Trophoblast cell (in vitro differentiated cells and primary cell): ENCODE measurements around the gene DGKB.

Experiments used
- DNase-seq, 2 donors: peaks; one replicate each; pipeline ENCODE4 v3.0.0-alpha.2; 2016
- H2AFZ ChIP-seq: 2 replicates; pipeline ENCODE4 v1.6.1; 2013; ENCODE audit warnings: low read length, moderate library complexity, mild to moderate bottlenecking; ENCODE audit not compliant: insufficient read depth, poor library complexity
- H2AK5ac ChIP-seq: 2 replicates; pipeline ENCODE4 v1.6.1; 2013; ENCODE audit warnings: mild to moderate bottlenecking, low read length
- H2BK120ac ChIP-seq: 2 replicates; pipeline ENCODE4 v1.6.1; 2013; ENCODE audit warnings: low read length, mild to moderate bottlenecking, moderate library complexity; ENCODE audit not compliant: insufficient read depth, poor library complexity
- H2BK12ac ChIP-seq: 2 replicates; pipeline ENCODE4 v1.6.1; 2013; ENCODE audit warnings: mild to moderate bottlenecking, low read length, moderate library complexity
- H2BK5ac ChIP-seq: 2 replicates; pipeline ENCODE4 v1.6.1; 2013; ENCODE audit warnings: low read length, low read depth, moderate library complexity, mild to moderate bottlenecking; ENCODE audit not compliant: poor library complexity
- H3K14ac ChIP-seq: 2 replicates; pipeline ENCODE4 v1.6.1; 2013; ENCODE audit warnings: mild to moderate bottlenecking, low read length
- H3K18ac ChIP-seq: 2 replicates; pipeline ENCODE4 v1.6.1; 2013; ENCODE audit warnings: mild to moderate bottlenecking, low read length
- H3K23ac ChIP-seq: 2 replicates; pipeline ENCODE4 v1.6.1; 2013; ENCODE audit warnings: low read length
- H3K27ac ChIP-seq: 2 replicates; pipeline ENCODE4 v1.5.1; 2013; ENCODE audit warnings: low read depth, mild to moderate bottlenecking, inconsistent platforms, low read length, moderate library complexity
- H3K27me3 ChIP-seq: 2 replicates; pipeline ENCODE4 v1.6.1; 2013; ENCODE audit warnings: inconsistent platforms, mild to moderate bottlenecking, low read length, moderate library complexity; ENCODE audit not compliant: insufficient read depth
- H3K36me3 ChIP-seq, 2 experiments: 1 replicate in 1 of 2; 2 replicates in 1 of 2; pipeline ENCODE4 v1.6.1; 2013; ENCODE audit warnings: low read length in 2 of 2, mild to moderate bottlenecking in 2 of 2, moderate library complexity in 1 of 2; ENCODE audit not compliant: insufficient read depth in 2 of 2, control insufficient read depth in 1 of 2
- H3K4ac ChIP-seq: 2 replicates; pipeline ENCODE4 v1.6.1; 2013; ENCODE audit warnings: low read depth, mild to moderate bottlenecking, low read length, moderate library complexity
- H3K4me1 ChIP-seq, 2 experiments: 1 replicate in 1 of 2; 2 replicates in 1 of 2; pipeline ENCODE4 v1.6.1; 2013; ENCODE audit warnings: low read length in 2 of 2, mild to moderate bottlenecking in 2 of 2, moderate library complexity in 1 of 2; ENCODE audit not compliant: insufficient read depth in 2 of 2, control insufficient read depth in 1 of 2
- H3K4me2 ChIP-seq: 2 replicates; pipeline ENCODE4 v1.6.1; 2013; ENCODE audit warnings: inconsistent platforms, mild to moderate bottlenecking, low read length, moderate library complexity
- H3K4me3 ChIP-seq: 2 replicates; pipeline ENCODE4 v1.5.1; 2013; ENCODE audit warnings: mild to moderate bottlenecking, low read depth, low read length, inconsistent platforms
- H3K79me1 ChIP-seq: one replicate; pipeline ENCODE4 v1.6.1; 2013; ENCODE audit warnings: low read length
- H3K79me2 ChIP-seq: 2 replicates; pipeline ENCODE4 v1.6.1; 2013; ENCODE audit warnings: low read length, mild to moderate bottlenecking; ENCODE audit not compliant: control insufficient read depth, insufficient read depth, poor library complexity
- H3K9ac ChIP-seq: 2 replicates; pipeline ENCODE4 v1.6.1; 2013; ENCODE audit warnings: mild to moderate bottlenecking, low read length
- H3K9me3 ChIP-seq: 2 replicates; pipeline ENCODE4 v1.6.1; 2013; ENCODE audit warnings: low read depth, mild to moderate bottlenecking, control low read depth, inconsistent platforms, low read length; ENCODE audit not compliant: insufficient read depth
- H4K12ac ChIP-seq: 2 replicates; pipeline ENCODE4 v1.6.1; 2013; ENCODE audit warnings: low read depth, mild to moderate bottlenecking, low read length, moderate library complexity
- H4K8ac ChIP-seq: 2 replicates; pipeline ENCODE4 v1.6.1; 2013; ENCODE audit warnings: low read depth, mild to moderate bottlenecking, low read length, moderate library complexity
- H4K91ac ChIP-seq: one replicate; pipeline ENCODE4 v1.6.1; 2013; ENCODE audit warnings: low read depth, mild to moderate bottlenecking, low read length, moderate library complexity
- WGBS: extraction: QIAGEN DNeasy Blood & Tissue Kit; methylation state at CpG from one replicate; pipeline ENCODE4 v1.1.7; 2013; ENCODE audit warnings: missing lambda C conversion rate; ENCODE audit not compliant: insufficient read length, insufficient coverage; ENCODE audit errors: extremely low coverage; 5-methylcytosine and 5-hydroxymethylcytosine counted together

The DGKB gene

GRCh38 chr7:14850039-14850438, 52.5 kb downstream of the DGKB start:
- 100% methylated on average over 2 of the region's 2 CpGs for WGBS
- Histone ChIP-seq H3K23ac (no peak overlapping the region), H3K79me1 (no peaks in the 10 kb centered on the region)

GRCh38 chr7:14846405-14846804, 56.1 kb downstream of the DGKB start:
- H2BK12ac ChIP-seq: no peak overlapping the region
- H3K4me2 ChIP-seq: no peak overlapping the region
- H3K27me3 ChIP-seq: no peaks in the 10 kb centered on the region
- no peak for DNase-seq
- H3K18ac ChIP-seq: no peak overlapping the region
- no peak overlapping the region for H3K4ac ChIP-seq
- H3K4me1 ChIP-seq: no peaks in the 10 kb centered on the region
- H4K12ac ChIP-seq: no peak overlapping the region
- no peaks in the 10 kb centered on the region for H3K79me1 ChIP-seq
- H3K9ac ChIP-seq: no peak overlapping the region
- H3K14ac ChIP-seq: no peak overlapping the region
- no peaks in the 10 kb centered on the region for H3K9me3 ChIP-seq
- no peak overlapping the region for H2AK5ac ChIP-seq
- no peak overlapping the region for H2BK5ac ChIP-seq
- no peaks in the 10 kb centered on the region for H3K79me2 ChIP-seq
- no peak overlapping the region for H3K27ac ChIP-seq
- no peak overlapping the region for H4K8ac ChIP-seq
- H3K36me3 ChIP-seq: no peaks in the 10 kb centered on the region
- no CpG with 5 or more reads among the region's 4 CpGs for WGBS
- H2BK120ac ChIP-seq: no peak overlapping the region
- no peak overlapping the region for H3K4me3 ChIP-seq
- H4K91ac ChIP-seq: no peak overlapping the region
- no peak overlapping the region for H3K23ac ChIP-seq
- H2AFZ ChIP-seq: no peak overlapping the region

More at GRCh38 chr7:14850039-14850438, 52.5 kb downstream of the DGKB start:
- no peaks in the 10 kb centered on the region for H3K27me3 ChIP-seq
- H3K4me2 ChIP-seq: no peak overlapping the region
- no peaks in the 10 kb centered on the region for H3K9me3 ChIP-seq
- H3K36me3 ChIP-seq: no peaks in the 10 kb centered on the region
- H2BK120ac ChIP-seq: no peak overlapping the region
- no peak overlapping the region for H3K27ac ChIP-seq
- DNase-seq: no peak
- H3K4ac ChIP-seq: no peak overlapping the region
- no peak overlapping the region for H2AFZ ChIP-seq
- H3K18ac ChIP-seq: no peak overlapping the region
- no peak overlapping the region for H3K9ac ChIP-seq
- no peaks in the 10 kb centered on the region for H3K79me2 ChIP-seq
- H3K4me1 ChIP-seq: no peaks in the 10 kb centered on the region
- no peak overlapping the region for H2BK5ac ChIP-seq
- H4K12ac ChIP-seq: no peak overlapping the region
- no peak overlapping the region for H2AK5ac ChIP-seq
- no peak overlapping the region for H3K4me3 ChIP-seq
- no peak overlapping the region for H4K91ac ChIP-seq
- H2BK12ac ChIP-seq: no peak overlapping the region
- H3K14ac ChIP-seq: no peak overlapping the region
- H4K8ac ChIP-seq: no peak overlapping the region

GRCh38 chr7:14843755-14844154, 58.8 kb downstream of the DGKB start:
- H3K36me3 ChIP-seq: no peaks in the 10 kb centered on the region
- no peak overlapping the region for H3K4me3 ChIP-seq
- no peak overlapping the region for H4K8ac ChIP-seq
- H3K23ac ChIP-seq: no peak overlapping the region
- H3K9me3 ChIP-seq: no peaks in the 10 kb centered on the region
- no peaks in the 10 kb centered on the region for H3K79me2 ChIP-seq
- no CpG with 5 or more reads among the region's 1 CpG for WGBS
- H3K4me1 ChIP-seq: no peaks in the 10 kb centered on the region
- no peak overlapping the region for H4K12ac ChIP-seq
- no peak overlapping the region for H2AK5ac ChIP-seq
- no peak for DNase-seq
- no peak overlapping the region for H3K27ac ChIP-seq
- H3K9ac ChIP-seq: no peak overlapping the region
- no peak overlapping the region for H3K18ac ChIP-seq
- no peak overlapping the region for H2BK12ac ChIP-seq
- H4K91ac ChIP-seq: no peak overlapping the region
- no peak overlapping the region for H2AFZ ChIP-seq
- no peak overlapping the region for H2BK120ac ChIP-seq
- H3K27me3 ChIP-seq: no peaks in the 10 kb centered on the region
- no peaks in the 10 kb centered on the region for H3K79me1 ChIP-seq
- H3K14ac ChIP-seq: no peak overlapping the region
- H3K4ac ChIP-seq: no peak overlapping the region
- H2BK5ac ChIP-seq: no peak overlapping the region
- H3K4me2 ChIP-seq: no peak overlapping the region

GRCh38 chr7:14842523-14842922, 60.0 kb downstream of the DGKB start:
- Histone ChIP-seq H2AFZ (no peak overlapping the region), H3K4me2 (no peak overlapping the region), H4K91ac (no peak overlapping the region), H3K79me2 (no peaks in the 10 kb centered on the region), H2BK5ac (no peak overlapping the region), H2AK5ac (no peak overlapping the region), H4K8ac (no peak overlapping the region), H3K4me1 (no peaks in the 10 kb centered on the region), H3K18ac (no peak overlapping the region), H3K9ac (no peak overlapping the region), H3K27me3 (no peaks in the 10 kb centered on the region), H3K23ac (no peak overlapping the region), H4K12ac (no peak overlapping the region), H3K4me3 (no peak overlapping the region), H3K9me3 (no peaks in the 10 kb centered on the region), H3K79me1 (no peaks in the 10 kb centered on the region), H3K27ac (no peak overlapping the region), H2BK12ac (no peak overlapping the region), H3K4ac (no peak overlapping the region), H2BK120ac (no peak overlapping the region), H3K36me3 (no peaks in the 10 kb centered on the region), H3K14ac (no peak overlapping the region)
- DNase-seq: no peak
